NCI-H2029 (cell line): ENCODE measurements around the gene CDX4.
"Not testable (repeated sequence)": the region's sequence is repeated elsewhere in the genome, so short reads cannot be mapped to it uniquely, and the experiment has no call there.

Source experiments
- DNase-seq: peaks from one replicate; lab custom pipeline; 2025; lab: John Stamatoyannopoulos, UW

CDX4 gene, protein sequence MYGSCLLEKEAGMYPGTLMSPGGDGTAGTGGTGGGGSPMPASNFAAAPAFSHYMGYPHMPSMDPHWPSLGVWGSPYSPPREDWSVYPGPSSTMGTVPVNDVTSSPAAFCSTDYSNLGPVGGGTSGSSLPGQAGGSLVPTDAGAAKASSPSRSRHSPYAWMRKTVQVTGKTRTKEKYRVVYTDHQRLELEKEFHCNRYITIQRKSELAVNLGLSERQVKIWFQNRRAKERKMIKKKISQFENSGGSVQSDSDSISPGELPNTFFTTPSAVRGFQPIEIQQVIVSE

DNA sequence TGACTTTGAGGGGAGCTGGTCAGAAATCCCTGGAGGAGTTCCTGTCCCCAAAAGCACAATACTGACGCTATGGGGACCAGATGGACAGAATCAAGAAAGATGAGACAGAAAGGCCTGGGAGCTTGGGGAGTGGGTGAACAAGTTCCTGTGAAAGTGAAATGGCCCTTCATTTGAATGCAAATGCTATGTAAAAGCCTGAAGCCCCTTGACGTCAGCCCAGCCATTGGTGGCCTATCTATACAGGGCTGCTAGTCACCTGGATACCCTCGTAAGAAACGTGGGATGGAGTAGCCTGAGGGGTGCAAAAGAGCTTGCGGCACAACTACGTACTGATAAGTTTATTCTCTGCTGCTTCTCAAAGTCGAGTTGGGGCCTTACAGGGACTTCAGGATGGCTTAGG lies at the start of gene CDX4:
Gene CDX4, plus strand, starts transcription at position 223 of the 400 bp plus-strand sequence. CDS start 201 bp downstream, outside the sequence.
- no peak for DNase-seq

DNA sequence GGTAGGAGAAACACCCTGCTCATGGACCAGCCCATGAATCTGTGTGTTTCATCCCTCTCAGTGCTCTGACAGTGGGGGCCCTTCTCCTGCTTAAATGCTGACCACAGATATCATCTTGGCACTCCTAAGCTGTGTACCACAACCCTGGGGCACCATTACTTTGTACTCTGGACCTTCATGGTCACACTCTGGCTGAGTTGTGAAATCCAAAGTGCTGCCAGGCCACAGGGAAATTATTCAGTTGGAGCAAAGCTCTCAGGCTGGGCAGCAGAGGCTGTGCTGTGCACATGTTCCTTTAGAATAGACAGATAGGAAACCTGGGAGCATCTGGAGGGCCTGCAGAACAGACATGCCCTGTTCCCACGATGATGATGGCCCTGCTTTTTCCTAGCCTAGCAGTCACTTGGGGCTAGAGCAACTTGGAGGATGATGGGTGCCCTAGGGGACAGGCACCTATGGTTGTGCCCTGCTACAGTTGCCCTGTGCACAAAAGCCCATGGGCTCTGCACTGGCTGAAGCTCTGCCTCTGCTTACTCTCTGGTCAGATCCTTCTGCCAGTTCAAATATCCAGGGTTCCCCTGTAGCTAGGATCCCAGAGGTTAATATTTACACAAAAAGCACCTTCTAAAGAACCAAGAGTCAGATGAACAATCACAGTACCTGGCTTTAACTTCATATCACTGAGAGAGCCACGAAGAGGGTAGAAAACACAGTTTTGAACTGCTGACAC lies 48.5 kb upstream of the CDX4 start:
- no peak for DNase-seq

DNA sequence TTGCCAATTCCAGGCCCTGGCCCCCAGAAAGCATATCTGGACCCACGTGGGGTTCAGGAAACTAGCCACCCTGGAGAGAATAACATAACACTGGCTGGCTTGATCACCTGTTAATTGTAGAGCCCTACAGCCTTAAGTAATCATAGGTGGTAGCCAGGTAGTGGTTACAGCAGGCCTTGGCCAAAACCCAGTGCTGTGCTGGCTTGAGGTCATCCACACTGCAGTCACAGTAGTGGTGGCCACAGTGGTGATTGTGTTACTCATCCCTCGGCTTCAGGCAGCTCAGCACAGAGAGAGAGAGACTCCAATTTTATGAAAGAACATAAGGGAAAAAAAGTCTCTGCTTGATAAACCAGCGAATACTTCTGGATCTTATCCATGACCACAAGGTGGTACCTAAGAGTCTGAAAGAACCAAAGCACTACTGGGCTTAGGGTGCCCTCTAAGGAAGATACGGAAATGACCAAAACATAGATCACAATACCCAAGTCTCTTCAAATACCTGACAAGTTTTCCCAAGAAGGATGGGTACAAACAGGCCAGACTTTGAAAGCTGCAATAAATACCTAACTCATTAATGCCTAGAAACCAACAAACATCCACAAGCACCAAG lies 46.6 kb upstream of the CDX4 start:
- no peak for DNase-seq

DNA sequence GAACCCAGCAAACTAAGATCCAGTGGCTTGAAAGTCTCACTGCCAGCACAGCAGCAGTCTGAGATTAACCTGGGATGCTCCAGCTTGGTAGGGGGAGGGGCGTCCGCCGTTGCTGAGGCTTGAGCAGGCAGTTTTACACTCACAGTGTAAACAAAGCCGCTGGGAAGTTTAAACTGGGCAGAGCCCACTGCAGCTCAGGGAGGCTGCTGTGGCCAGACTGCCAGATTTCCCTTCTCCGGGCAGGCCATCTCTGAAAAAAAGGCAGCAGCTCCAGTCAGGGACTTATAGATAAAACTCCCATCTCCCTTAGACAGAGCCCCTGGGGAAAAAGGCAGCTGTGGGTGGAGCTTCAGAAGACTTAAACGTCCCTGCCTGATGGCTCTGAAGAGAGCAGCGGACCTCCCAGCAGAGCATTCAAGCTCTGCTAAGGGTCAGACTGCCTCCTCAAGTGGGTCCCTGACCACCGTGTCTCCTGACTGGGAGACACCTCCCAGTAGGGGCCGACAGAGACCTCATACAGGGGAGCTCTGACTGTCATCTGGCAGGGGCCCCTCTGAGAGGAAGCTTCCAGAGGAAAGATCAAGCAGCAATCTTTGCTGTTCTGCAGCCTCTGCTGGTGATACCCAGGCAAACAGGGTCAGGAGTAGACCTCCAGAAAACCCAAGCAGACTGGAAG lies 45.1 kb upstream of the CDX4 start:
- no peak for DNase-seq

DNA sequence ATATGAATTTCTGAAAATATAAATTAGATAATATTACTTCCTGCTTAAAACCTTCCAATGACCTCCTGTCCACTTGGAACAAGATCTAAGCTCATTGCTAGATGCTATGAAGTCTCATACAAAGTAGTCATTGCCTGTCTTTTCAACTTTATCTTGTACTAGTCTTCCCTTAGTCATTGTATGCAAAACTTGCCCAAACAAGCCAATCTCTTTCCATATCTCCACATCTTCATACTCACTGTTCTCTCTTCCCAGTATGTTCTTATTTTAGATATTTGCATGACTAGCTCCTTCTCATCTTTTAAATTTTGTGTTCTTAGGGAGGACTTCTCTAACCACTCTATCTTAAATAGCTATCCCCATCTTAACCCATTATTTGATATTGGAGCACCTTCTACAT lies 33.9 kb upstream of the CDX4 start:
- no peak for DNase-seq

DNA sequence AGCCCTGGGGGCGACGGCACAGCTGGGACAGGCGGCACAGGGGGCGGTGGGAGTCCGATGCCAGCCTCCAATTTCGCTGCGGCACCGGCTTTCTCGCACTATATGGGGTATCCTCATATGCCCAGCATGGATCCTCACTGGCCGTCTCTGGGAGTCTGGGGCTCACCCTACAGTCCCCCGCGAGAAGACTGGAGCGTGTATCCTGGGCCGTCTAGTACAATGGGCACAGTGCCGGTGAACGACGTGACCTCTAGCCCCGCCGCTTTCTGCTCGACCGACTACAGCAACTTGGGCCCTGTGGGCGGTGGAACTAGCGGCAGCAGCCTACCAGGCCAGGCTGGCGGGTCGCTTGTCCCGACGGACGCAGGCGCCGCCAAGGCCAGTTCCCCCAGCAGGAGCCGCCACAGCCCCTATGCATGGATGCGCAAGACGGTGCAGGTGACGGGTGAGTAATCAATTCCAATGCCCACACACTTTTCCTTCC lies 500 bp downstream of the CDX4 start:
- no peak for DNase-seq

DNA sequence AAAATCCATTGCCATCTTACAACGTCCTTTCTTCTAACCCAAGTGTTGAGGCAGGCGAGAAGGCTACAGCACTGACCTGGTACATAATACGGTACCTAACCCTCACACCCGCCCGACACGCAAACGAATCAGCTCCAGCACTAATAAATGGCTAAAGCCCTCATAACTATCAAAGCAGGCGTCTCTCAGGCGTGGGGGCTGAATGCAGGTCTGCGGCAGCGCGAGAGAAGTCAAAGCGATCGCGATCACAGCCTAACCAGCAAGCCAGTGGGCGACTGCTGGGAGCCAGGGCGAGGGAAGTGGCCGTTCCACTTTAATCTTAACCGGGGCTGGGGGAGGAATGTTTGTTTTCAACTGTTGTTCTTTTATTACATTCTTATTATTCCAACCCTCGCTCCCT lies 1.5 kb downstream of the CDX4 start:
- no peak for DNase-seq

DNA sequence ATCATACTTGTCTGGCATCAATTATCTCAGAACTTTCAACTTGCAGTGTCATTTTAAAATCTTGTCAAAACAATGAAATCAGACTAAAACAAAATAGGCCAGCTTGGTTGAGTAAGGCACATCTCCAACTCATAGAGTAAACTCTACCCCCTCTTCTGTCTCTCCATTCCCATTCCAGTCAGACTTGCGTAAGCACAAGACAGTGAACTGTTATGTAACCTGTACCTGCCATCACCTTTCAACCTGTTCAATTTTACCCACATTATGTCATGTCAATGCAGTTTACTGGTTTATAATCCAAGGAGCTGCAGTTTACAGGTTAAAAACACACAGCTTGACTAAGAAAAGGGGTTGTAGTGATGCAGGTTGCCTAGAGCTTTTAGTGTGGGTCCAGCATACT lies 8.3 kb downstream of the CDX4 start:
- no peak for DNase-seq

DNA sequence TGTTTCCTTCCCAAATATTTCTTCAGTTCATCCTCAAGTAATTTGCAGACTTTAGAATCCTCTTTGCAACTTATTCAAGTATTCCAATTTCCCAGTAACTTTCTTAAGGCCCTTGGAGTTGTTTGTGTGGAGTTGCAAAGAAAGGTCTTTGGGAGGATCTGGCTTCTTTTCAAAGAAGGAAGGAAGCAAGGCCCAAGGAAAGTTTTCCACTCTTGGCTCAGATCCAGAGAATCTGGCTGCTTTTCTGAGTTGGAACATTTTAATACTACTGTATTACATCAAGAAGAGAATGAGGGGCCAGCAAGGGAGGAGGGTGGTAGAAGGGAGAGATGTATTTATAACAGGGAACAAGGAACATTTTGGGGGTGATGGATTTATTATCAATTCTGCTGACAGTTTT lies 10.5 kb downstream of the CDX4 start:
- no peak for DNase-seq

DNA sequence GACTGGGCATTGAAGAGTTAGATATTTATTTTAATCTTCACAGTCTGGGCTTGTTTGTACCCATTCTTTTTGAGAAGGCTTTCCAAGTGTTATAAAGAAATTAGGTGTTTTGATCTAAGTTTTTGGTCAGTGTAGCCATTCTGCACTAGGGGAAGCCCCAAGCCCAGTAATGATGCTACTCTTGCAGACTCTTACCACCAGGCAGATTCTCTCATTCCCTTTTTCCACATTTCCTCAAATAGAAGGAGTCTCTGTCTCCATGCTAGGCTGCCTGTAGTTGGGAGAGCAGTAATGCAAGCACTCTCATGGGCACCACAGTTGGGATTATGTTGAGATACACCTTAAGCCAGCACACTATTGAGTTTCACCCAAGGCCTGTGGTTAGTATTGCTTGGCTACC lies 21.5 kb downstream of the CDX4 start:
- no peak for DNase-seq

DNA sequence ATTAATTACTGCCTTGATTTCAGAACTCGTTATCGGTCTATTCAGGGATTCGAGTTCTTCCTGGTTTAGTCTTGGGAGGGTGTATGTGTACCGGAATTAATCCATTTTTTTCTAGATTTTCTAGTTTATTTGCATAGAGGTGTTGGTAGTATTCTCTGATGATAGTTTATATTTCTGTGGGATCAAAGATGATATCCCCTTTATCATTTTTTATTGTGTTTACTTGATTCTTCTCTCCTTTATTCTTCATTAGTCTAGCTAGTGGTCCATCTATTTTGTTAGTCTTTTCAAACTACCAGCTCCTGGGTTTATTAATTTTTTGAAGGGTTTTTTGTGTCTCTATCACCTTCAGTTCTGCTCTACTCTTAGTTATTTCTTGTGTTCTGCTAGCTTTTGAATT lies 32.1 kb downstream of the CDX4 start:
- DNase-seq = no peak

DNA sequence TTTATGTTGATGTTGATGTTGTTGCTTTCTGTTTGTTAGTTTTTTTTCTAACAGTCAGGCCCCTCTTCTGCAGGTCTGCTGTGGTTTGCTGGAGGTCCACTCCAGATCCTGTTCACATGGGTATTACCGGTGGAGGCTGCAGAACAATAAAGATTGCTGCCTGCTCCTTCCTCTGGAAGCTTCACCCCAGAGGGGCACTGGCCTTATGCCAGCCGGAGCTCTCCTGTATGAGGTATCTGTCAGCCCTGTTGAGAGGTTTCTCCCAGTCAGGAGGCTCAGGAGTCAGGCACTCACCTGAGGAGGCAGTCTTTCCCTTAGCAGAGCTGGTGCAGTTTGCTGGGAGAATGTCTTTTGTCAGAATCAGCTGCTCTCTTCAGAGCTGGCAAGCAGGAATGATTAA lies 34.7 kb downstream of the CDX4 start:
- no peak for DNase-seq

DNA sequence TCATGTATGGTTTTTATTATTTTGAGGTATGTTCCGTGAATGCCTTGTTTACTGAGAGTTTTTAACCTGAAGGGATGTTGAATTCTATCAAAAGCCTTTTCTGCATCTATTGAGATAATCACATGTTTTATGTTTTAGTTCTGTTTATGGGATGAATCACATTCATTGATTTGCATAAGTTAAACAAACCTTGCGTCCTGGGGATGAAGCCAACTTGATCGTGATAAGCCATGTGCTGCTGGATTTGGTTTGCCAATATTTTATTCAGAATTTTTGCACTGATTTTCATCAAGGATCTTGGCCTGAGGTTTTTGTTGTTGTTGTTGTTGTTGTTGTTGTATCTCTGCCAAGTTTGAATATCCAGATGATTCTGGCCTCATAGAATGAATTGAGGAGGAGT lies 43.8 kb downstream of the CDX4 start:
- no peak for DNase-seq

DNA sequence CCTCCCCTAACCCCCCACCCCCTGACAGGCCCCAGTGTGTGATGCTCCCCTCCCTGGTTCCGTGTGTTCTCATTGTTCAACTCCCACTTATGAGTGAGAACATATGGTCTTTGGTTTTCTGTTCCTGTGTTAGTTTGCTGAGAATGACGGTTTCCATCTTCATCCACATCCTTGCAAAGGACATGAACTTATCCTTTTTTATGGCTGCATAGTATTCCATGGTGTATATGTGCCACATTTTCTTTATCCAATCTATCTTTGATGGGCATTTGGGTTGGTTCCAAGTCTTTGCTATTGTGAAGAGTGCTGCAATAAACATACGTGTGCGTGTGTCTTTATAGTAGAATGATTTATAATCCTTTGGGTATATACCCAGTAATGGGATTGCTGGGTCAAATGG lies 45.3 kb downstream of the CDX4 start:
- DNase-seq = not testable (repeated sequence)
